Measurements from ENCODE around the gene SLC25A13.

GRCh38 chr7:96322847-96323461 is 1.1 kb upstream of the SLC25A13 start:
- no peak for TF ChIP-seq CTCF (IDR thresholded peaks at IDR 0.05)
- no peak for TF ChIP-seq POLR2A (IDR thresholded peaks at IDR 0.05)
